SK-N-SH (cell line): ENCODE data around the gene PDCD6IP. TPM values are rescaled to one million over a fixed set of nuclear protein-coding genes. Genes with fewer than 3 reads are reported as not detected.
A peak's percentile ranks its signal among the peaks of the same experiment; 100 is the strongest.

Experiments
- CTCF ChIA-PET: fragments of 300-600, 350-600 bp; formaldehyde crosslinking; extraction: SDS; loops from one replicate; lab custom pipeline; 2021; lab: Yijun Ruan, JAX
- POLR2A ChIA-PET: fragments of 350-600 bp; sonication (Branson Sonifier 250); formaldehyde crosslinking; extraction: SDS; loops from one replicate; lab custom pipeline; 2020; ENCODE audit warnings: antibody characterized with exemption, inconsistent platforms; lab: Yijun Ruan, JAX
- DNase-seq: peaks from one replicate; pipeline ENCODE4 v3.0.0; 2012
- H2AFZ ChIP-seq: fragments of 200-600 bp; sonication (generic); 2 replicates; pipeline ENCODE4 v1.8.1; 2016; ENCODE audit warnings: antibody characterized with exemption, mild to moderate bottlenecking, low read depth
- H3F3A ChIP-seq: fragments of 200-600 bp; sonication (generic); replicated peaks from 2 replicates; pipeline ENCODE3; 2016; ENCODE audit warnings: antibody characterized with exemption, mild to moderate bottlenecking; ENCODE audit not compliant: insufficient read depth
- H3K27ac ChIP-seq, 2 experiments: fragments of 200-500 bp in 1 of 2; fragments of 200-600 bp in 1 of 2; sonication (Bioruptor generic) in 1 of 2; sonication (generic), shearing (Covaris generic) in 1 of 2; 2 replicates each; pipeline versions ENCODE4 v1.5.1 to v1.6.1; 2014 to 2016; ENCODE audit warnings: low read depth in 2 of 2, inconsistent platforms in 1 of 2, low read length in 1 of 2, mild to moderate bottlenecking in 1 of 2, mixed read lengths in 1 of 2
- H3K27me3 ChIP-seq: fragments of 200-600 bp; sonication (generic), shearing (Covaris generic); 2 replicates; pipeline ENCODE4 v1.6.1; 2016; ENCODE audit warnings: mixed run types; ENCODE audit not compliant: insufficient read depth
- H3K36me3 ChIP-seq, 2 experiments: fragments of 200-500 bp in 1 of 2; fragments of 200-600 bp in 1 of 2; sonication (Bioruptor generic) in 1 of 2; sonication (generic) in 1 of 2; replicated peaks in 1 of 2; 2 replicates each; pipeline versions ENCODE3 to v1.5.1; 2014 to 2016; ENCODE audit warnings: low read length in 1 of 2, mild to moderate bottlenecking in 1 of 2; ENCODE audit not compliant: insufficient read depth in 2 of 2, control insufficient read depth in 1 of 2
- H3K4me1 ChIP-seq, 2 experiments: fragments of 200-500 bp in 1 of 2; fragments of 200-600 bp in 1 of 2; sonication (Bioruptor generic) in 1 of 2; sonication (generic), shearing (Covaris generic) in 1 of 2; 2 replicates each; pipeline versions ENCODE4 v1.5.1 to v1.6.1; 2014 to 2016; ENCODE audit warnings: low read depth in 1 of 2, low read length in 1 of 2, mixed run types in 1 of 2; ENCODE audit not compliant: insufficient read depth in 2 of 2, control insufficient read depth in 1 of 2
- H3K4me2 ChIP-seq: fragments of 200-600 bp; sonication (generic), shearing (Covaris generic); 2 replicates; pipeline ENCODE4 v1.6.1; 2017; ENCODE audit warnings: mixed run types
- H3K4me3 ChIP-seq, 2 experiments: fragments of 200-500 bp in 1 of 2; fragments of 200-600 bp in 1 of 2; sonication (Bioruptor generic) in 1 of 2; sonication (generic), shearing (Covaris generic) in 1 of 2; 2 replicates each; pipeline versions ENCODE4 v1.5.1 to v1.8.1; 2014 to 2016; ENCODE audit warnings: low read depth in 2 of 2, inconsistent platforms in 1 of 2, low read length in 1 of 2, mild to moderate bottlenecking in 1 of 2, mixed read lengths in 1 of 2, moderate library complexity in 1 of 2
- H3K79me2 ChIP-seq: fragments of 200-600 bp; sonication (generic); 2 replicates; pipeline ENCODE4 v1.8.1; 2017; ENCODE audit warnings: mild to moderate bottlenecking; ENCODE audit not compliant: insufficient read depth
- H3K9ac ChIP-seq: fragments of 200-600 bp; sonication (generic); 2 replicates; pipeline ENCODE4 v1.6.1; 2017; ENCODE audit warnings: mixed run types
- H3K9me2 ChIP-seq: fragments of 200-600 bp; sonication (generic); 2 replicates; pipeline ENCODE4 v1.6.1; 2017; ENCODE audit warnings: mixed run types
- H3K9me3 ChIP-seq: fragments of 200-600 bp; sonication (generic); 2 replicates; pipeline ENCODE4 v1.6.1; 2017; ENCODE audit warnings: mixed run types, mild to moderate bottlenecking, moderate library complexity
- H4K20me1 ChIP-seq: fragments of 200-600 bp; sonication (generic); 2 replicates; pipeline ENCODE4 v1.6.1; 2017; ENCODE audit warnings: mild to moderate bottlenecking, mixed run types; ENCODE audit not compliant: insufficient read depth
- FOXJ3 ChIP-seq: sonication (generic); formaldehyde crosslinking; IDR thresholded peaks from 2 replicates; pipeline ENCODE4 v1.5.1; 2020; ENCODE audit warnings: mild to moderate bottlenecking, missing genetic modification reagents
- FOXM1 ChIP-seq: IDR thresholded peaks from 2 replicates; pipeline ENCODE4 v1.4.0; 2012; ENCODE audit warnings: low read depth, mild to moderate bottlenecking
- GABPA ChIP-seq: IDR thresholded peaks from 2 replicates; pipeline ENCODE4 v1.4.0; 2012; ENCODE audit warnings: low read depth, mild to moderate bottlenecking
- GATA2 ChIP-seq: sonication (generic); formaldehyde crosslinking; IDR thresholded peaks from 2 replicates; pipeline ENCODE4 v1.5.0; 2020; ENCODE audit warnings: mild to moderate bottlenecking, missing genetic modification reagents
- JUND ChIP-seq: IDR thresholded peaks from 2 replicates; pipeline ENCODE4 v1.4.0; 2012
- MXI1 ChIP-seq: IDR thresholded peaks from 2 replicates; pipeline ENCODE4 v1.6.1; 2012; ENCODE audit warnings: mild to moderate bottlenecking, low read depth, low read length, improper control_type of control experiment
- NFIC ChIP-seq: IDR thresholded peaks from 2 replicates; pipeline ENCODE4 v1.4.0; 2012; ENCODE audit warnings: borderline replicate concordance
- SMC3 ChIP-seq: IDR thresholded peaks from 2 replicates; pipeline ENCODE4 v1.6.1; 2012; ENCODE audit warnings: low read depth, low read length, improper control_type of control experiment
- TAF1 ChIP-seq: IDR thresholded peaks from 2 replicates; pipeline ENCODE4 v1.6.1; 2012; ENCODE audit warnings: low read depth, mild to moderate bottlenecking, low read length, moderate library complexity, borderline replicate concordance
- TCF12 ChIP-seq: IDR thresholded peaks from 2 replicates; pipeline ENCODE4 v1.4.0; 2012
- TEAD4 ChIP-seq: IDR thresholded peaks from 2 replicates; pipeline ENCODE4 v1.4.0; 2012; ENCODE audit warnings: mild to moderate bottlenecking, borderline replicate concordance; ENCODE audit not compliant: insufficient read depth
- WGBS: methylation state at CpG from one replicate; pipeline ENCODE4 v1.1.6; 2017; ENCODE audit warnings: low lambda C conversion rate; 5-methylcytosine and 5-hydroxymethylcytosine counted together
- polyA plus RNA-seq, 3 experiments: library from polyadenylated mRNA; depleted of rRNA; stranded (reverse); fragments of >200 nt; gene quantifications; 2 replicates each; pipeline ENCODE4 v1.2.3, GENCODE V29; 2012
- TF ChIP-seq, protein P1 (sequence below): IDR thresholded peaks from 2 replicates; pipeline ENCODE4 v1.4.0; 2012; ENCODE audit warnings: low read depth, borderline replicate concordance
- TF ChIP-seq, protein P2 (sequence below): IDR thresholded peaks from 2 replicates; pipeline ENCODE4; 2012
- TF ChIP-seq, protein P3 (sequence below): IDR thresholded peaks from 2 replicates; pipeline ENCODE4 v1.6.1; 2012; ENCODE audit warnings: mild to moderate bottlenecking, low read depth, low read length, moderate library complexity

PDCD6IP gene
- polyA plus RNA-seq, 1 of the 3 experiments (the other 2 are of a cell fraction) = 49.1 TPM

DNA sequence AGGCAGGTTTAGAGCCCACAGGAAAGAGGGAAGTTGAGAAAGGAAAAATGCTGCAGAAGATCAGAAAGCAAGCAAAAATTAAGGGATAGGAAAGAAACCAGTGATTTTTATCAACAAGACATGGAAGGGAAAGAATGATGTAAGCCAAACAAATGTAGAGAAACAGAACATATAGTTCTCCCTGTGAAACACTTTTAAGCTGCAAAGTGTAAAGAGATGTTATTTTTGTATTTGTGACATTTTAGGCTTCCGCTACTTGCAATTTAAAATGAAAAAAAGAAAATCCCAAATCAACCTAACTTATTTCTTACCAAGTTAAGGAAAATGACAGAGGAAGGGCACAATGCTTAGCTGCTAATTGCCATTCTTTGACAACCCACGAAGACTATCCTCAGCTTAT is 111.6 kb downstream of the PDCD6IP start:
- POLR2A ChIA-PET = no interaction called here
- 51% methylated on average over 2 of the region's 2 CpGs for WGBS

DNA sequence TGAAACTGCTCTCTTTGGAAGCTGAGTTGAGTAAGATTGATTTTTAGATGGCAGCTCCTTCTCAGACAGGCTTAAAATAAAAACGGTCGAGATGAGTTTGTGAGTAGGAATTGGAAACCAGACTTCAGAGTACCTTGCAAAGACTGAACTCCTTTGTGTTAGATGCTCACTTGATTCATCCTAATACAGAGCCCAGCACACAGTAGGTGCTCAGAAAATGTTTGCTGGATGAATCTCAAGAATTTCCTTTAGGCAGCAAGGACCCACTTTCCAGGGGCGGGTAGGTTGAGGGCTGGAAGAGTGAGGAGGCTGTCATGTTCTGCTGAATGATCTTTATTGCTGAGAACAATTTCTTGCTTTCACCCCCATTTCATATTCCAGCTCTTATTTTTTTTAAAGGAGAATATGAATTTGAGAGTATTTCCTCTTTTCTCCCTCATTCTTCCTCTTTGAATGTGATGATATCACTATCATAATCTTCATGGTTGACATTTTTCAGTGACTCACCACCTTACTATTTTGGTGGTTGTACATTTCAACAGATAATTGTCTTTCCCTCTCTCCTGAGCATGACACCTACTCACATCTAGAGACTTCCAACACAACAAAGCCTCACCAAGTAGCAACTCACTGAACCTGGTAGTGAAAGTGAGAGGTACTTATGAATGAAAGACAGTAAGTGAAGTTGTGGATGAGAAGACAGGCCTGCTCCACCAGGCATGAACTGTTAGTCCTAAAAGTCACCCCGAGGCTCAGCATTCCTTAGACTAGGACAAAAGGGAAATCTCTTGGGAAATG is 113.3 kb downstream of the PDCD6IP start:
- Histone ChIP-seq H3K9ac (no peak overlapping the region), H3K4me1 (peaks cover 9 to 14% of the 10 kb centered on the region in 2 experiments; a peak in 2 of 4 replicates), H3K9me3 (no peaks in the 10 kb centered on the region), H3K36me3 (no peaks in the 10 kb centered on the region), H2AFZ (no peak overlapping the region; the same call in 1 of the 2 replicates), H4K20me1 (no peaks in the 10 kb centered on the region), H3K79me2 (no peaks in the 10 kb centered on the region), H3K4me2 (no peak overlapping the region), H3K9me2 (no peaks in the 10 kb centered on the region), H3K27me3 (no peaks in the 10 kb centered on the region), H3F3A (no peaks in the 10 kb centered on the region), H3K4me3 (no peak overlapping the region), H3K27ac (no peak overlapping the region; a peak in 1 of 4 replicates)
- 80% methylated on average over 4 of the region's 4 CpGs for WGBS
- ChIA-PET CTCF (interaction anchor here (0.9 to 1.4 kb wide), 2 partner anchors 349 to 773 kb away, joined by 3 read pairs; no protein-coding TSS in a partner anchor), POLR2A (no interaction called here)
- no peak for DNase-seq
- no peak for TF ChIP-seq TEAD4
- TF ChIP-seq, protein P1, sequence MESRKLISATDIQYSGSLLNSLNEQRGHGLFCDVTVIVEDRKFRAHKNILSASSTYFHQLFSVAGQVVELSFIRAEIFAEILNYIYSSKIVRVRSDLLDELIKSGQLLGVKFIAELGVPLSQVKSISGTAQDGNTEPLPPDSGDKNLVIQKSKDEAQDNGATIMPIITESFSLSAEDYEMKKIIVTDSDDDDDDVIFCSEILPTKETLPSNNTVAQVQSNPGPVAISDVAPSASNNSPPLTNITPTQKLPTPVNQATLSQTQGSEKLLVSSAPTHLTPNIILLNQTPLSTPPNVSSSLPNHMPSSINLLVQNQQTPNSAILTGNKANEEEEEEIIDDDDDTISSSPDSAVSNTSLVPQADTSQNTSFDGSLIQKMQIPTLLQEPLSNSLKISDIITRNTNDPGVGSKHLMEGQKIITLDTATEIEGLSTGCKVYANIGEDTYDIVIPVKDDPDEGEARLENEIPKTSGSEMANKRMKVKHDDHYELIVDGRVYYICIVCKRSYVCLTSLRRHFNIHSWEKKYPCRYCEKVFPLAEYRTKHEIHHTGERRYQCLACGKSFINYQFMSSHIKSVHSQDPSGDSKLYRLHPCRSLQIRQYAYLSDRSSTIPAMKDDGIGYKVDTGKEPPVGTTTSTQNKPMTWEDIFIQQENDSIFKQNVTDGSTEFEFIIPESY = no peak
- no peak for TF ChIP-seq SMC3
- TF ChIP-seq, protein P2, sequence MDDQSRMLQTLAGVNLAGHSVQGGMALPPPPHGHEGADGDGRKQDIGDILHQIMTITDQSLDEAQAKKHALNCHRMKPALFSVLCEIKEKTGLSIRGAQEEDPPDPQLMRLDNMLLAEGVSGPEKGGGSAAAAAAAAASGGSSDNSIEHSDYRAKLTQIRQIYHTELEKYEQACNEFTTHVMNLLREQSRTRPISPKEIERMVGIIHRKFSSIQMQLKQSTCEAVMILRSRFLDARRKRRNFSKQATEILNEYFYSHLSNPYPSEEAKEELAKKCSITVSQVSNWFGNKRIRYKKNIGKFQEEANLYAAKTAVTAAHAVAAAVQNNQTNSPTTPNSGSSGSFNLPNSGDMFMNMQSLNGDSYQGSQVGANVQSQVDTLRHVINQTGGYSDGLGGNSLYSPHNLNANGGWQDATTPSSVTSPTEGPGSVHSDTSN = 0 out of 2 replicates have a peak, but pooled peaks have one; percentile 13
- peak; percentile 55; the same call in 1 of the 2 replicates for TF ChIP-seq JUND
- no peak for TF ChIP-seq MXI1
- no peak for TF ChIP-seq GABPA
- TF ChIP-seq NFIC = no peak
- TF ChIP-seq, protein P3, sequence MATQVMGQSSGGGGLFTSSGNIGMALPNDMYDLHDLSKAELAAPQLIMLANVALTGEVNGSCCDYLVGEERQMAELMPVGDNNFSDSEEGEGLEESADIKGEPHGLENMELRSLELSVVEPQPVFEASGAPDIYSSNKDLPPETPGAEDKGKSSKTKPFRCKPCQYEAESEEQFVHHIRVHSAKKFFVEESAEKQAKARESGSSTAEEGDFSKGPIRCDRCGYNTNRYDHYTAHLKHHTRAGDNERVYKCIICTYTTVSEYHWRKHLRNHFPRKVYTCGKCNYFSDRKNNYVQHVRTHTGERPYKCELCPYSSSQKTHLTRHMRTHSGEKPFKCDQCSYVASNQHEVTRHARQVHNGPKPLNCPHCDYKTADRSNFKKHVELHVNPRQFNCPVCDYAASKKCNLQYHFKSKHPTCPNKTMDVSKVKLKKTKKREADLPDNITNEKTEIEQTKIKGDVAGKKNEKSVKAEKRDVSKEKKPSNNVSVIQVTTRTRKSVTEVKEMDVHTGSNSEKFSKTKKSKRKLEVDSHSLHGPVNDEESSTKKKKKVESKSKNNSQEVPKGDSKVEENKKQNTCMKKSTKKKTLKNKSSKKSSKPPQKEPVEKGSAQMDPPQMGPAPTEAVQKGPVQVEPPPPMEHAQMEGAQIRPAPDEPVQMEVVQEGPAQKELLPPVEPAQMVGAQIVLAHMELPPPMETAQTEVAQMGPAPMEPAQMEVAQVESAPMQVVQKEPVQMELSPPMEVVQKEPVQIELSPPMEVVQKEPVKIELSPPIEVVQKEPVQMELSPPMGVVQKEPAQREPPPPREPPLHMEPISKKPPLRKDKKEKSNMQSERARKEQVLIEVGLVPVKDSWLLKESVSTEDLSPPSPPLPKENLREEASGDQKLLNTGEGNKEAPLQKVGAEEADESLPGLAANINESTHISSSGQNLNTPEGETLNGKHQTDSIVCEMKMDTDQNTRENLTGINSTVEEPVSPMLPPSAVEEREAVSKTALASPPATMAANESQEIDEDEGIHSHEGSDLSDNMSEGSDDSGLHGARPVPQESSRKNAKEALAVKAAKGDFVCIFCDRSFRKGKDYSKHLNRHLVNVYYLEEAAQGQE = no peak

More for the DNA sequence above, 111.6 kb downstream of the PDCD6IP start:
- Histone ChIP-seq H3K36me3 (no peaks in the 10 kb centered on the region), H4K20me1 (no peaks in the 10 kb centered on the region), H3K4me3 (no peak overlapping the region), H3K4me2 (no peak overlapping the region), H3K27ac (no peak overlapping the region), H2AFZ (no peak overlapping the region), H3F3A (no peaks in the 10 kb centered on the region), H3K4me1 (0 out of 4 replicates have a peak, but pooled peaks cover 0 to 3% of the 10 kb centered on the region in 2 experiments), H3K9ac (no peak overlapping the region), H3K9me3 (no peaks in the 10 kb centered on the region), H3K27me3 (no peaks in the 10 kb centered on the region), H3K79me2 (no peaks in the 10 kb centered on the region), H3K9me2 (no peaks in the 10 kb centered on the region)
- TF ChIP-seq GATA2 (CRISPR knock-in tag) (no peak), SMC3 (no peak), FOXM1 (no peak), TCF12 (no peak), TAF1 (no peak), FOXJ3 (CRISPR knock-in tag) (no peak)
- TF ChIP-seq, protein P3 = no peak
- CTCF ChIA-PET = interaction anchor here (1.2 to 1.4 kb wide), 3 partner anchors 12 to 351 kb away, joined by 3 read pairs; no protein-coding TSS in a partner anchor
- no peak for DNase-seq
